WTC11 (cell line): ENCODE measurements around the gene CTNND2. TPM values are rescaled to one million over a fixed set of nuclear protein-coding genes. Genes with fewer than 3 reads are reported as not detected.

Experiments
- ATAC-seq: fragments of 200-7000 bp; cut with Tn5 transposase; 2 replicates; pipeline ENCODE4 v1.10.0; 2021; ENCODE audit warnings: mild to moderate bottlenecking, moderate library complexity
- CTCF ChIA-PET: fragments of 300-600 bp; sonication (Branson Sonifier 250); formaldehyde crosslinking; loops from one replicate; lab custom pipeline; 2021; ENCODE audit warnings: antibody characterized with exemption; lab: Charles Lee
- POLR2A ChIA-PET: fragments of 350-600 bp; sonication (Branson Sonifier 250); formaldehyde crosslinking; loops from one replicate; lab custom pipeline; 2021; ENCODE audit warnings: antibody characterized with exemption; lab: Charles Lee
- DNase-seq: peaks from one replicate; pipeline ENCODE4 v3.0.0; 2021; ENCODE audit warnings: low spot score
- H3K27ac Mint-ChIP-seq: 2 replicates; pipeline ENCODE4 v1.8.0; 2021; ENCODE audit warnings: mixed read lengths
- H3K27me3 Mint-ChIP-seq: 2 replicates; pipeline ENCODE4 v1.8.0; 2021; ENCODE audit warnings: low read depth, mild to moderate bottlenecking, moderate library complexity, mixed read lengths
- H3K36me3 Mint-ChIP-seq: 2 replicates; pipeline ENCODE4 v1.8.0; 2021; ENCODE audit warnings: mixed read lengths
- H3K4me1 Mint-ChIP-seq: 2 replicates; pipeline ENCODE4 v1.8.0; 2022; ENCODE audit warnings: mixed read lengths
- H3K4me3 Mint-ChIP-seq: 2 replicates; pipeline ENCODE4 v1.8.0; 2021; ENCODE audit warnings: mild to moderate bottlenecking, moderate library complexity, mixed read lengths
- H3K9me3 Mint-ChIP-seq: 2 replicates; pipeline ENCODE4 v1.8.0; 2021; ENCODE audit warnings: mixed read lengths
- CREM ChIP-seq: sonication (generic); formaldehyde crosslinking; IDR thresholded peaks from 2 replicates; pipeline ENCODE4 v1.8.1; 2022; ENCODE audit warnings: mild to moderate bottlenecking, missing genetic modification reagents, moderate library complexity
- ELF4 ChIP-seq: sonication (generic); formaldehyde crosslinking; IDR thresholded peaks from 2 replicates; pipeline ENCODE4 v1.8.1; 2022; ENCODE audit warnings: low read depth, mild to moderate bottlenecking, moderate library complexity, missing genetic modification reagents
- FOXP1 ChIP-seq: sonication (generic); formaldehyde crosslinking; IDR thresholded peaks from 2 replicates; pipeline ENCODE4 v1.8.0; 2022; ENCODE audit warnings: missing genetic modification reagents, mild to moderate bottlenecking, moderate library complexity, borderline replicate concordance
- JUN ChIP-seq: sonication (generic); formaldehyde crosslinking; IDR thresholded peaks from 2 replicates; pipeline ENCODE4 v1.8.0; 2023; ENCODE audit warnings: mild to moderate bottlenecking, missing genetic modification reagents
- NR3C1 ChIP-seq: sonication (generic); formaldehyde crosslinking; conservative IDR thresholded peaks from 2 replicates; pipeline ENCODE4 v1.8.1; 2023; ENCODE audit warnings: low read depth, mild to moderate bottlenecking, missing genetic modification reagents
- SMAD3 ChIP-seq: sonication (generic); formaldehyde crosslinking; IDR thresholded peaks from 2 replicates; pipeline ENCODE4 v1.8.0; 2022; ENCODE audit warnings: missing genetic modification reagents, mild to moderate bottlenecking, borderline replicate concordance
- SOX15 ChIP-seq: fragments of 250-450 bp; sonication (Bioruptor Pico); IDR thresholded peaks from 2 replicates; pipeline ENCODE4 v1.9.0; 2021; ENCODE audit warnings: mild to moderate bottlenecking
- SP1 ChIP-seq: sonication (generic); formaldehyde crosslinking; conservative IDR thresholded peaks from 2 replicates; pipeline ENCODE4 v1.8.1; 2022; ENCODE audit warnings: missing genetic modification reagents
- ZNF396 ChIP-seq: fragments of 250-450 bp; sonication (Bioruptor Pico); IDR thresholded peaks from 2 replicates; pipeline ENCODE4 v1.8.0; 2021; ENCODE audit warnings: mild to moderate bottlenecking, moderate library complexity, borderline replicate concordance
- total RNA-seq: library from RNA; stranded (reverse); gene quantifications from 3 replicates; pipeline ENCODE4 v1.2.3, GENCODE V29; 2021
- TF ChIP-seq, protein P1 (sequence below): fragments of 250-450 bp; sonication (Bioruptor Pico); IDR thresholded peaks from 2 replicates; pipeline ENCODE4 v2.1.2; 2022; ENCODE audit warnings: mild to moderate bottlenecking, moderate library complexity
- TF ChIP-seq, protein P2 (sequence below): sonication (generic); formaldehyde crosslinking; IDR thresholded peaks from 2 replicates; pipeline ENCODE4 v1.8.0; 2022; ENCODE audit warnings: mild to moderate bottlenecking, missing genetic modification reagents
- TF ChIP-seq, protein P3 (sequence below): sonication (generic); formaldehyde crosslinking; IDR thresholded peaks from 2 replicates; pipeline ENCODE4 v1.8.1; 2023; ENCODE audit warnings: mild to moderate bottlenecking, missing genetic modification reagents
- TF ChIP-seq, protein P4 (sequence below): sonication (generic); formaldehyde crosslinking; IDR thresholded peaks from 2 replicates; pipeline ENCODE4 v1.8.1; 2023; ENCODE audit warnings: mild to moderate bottlenecking, missing genetic modification reagents
- TF ChIP-seq, protein P5 (sequence below): sonication (generic); formaldehyde crosslinking; IDR thresholded peaks from 2 replicates; pipeline ENCODE4 v1.8.1; 2023; ENCODE audit warnings: mild to moderate bottlenecking, missing genetic modification reagents, moderate library complexity
- TF ChIP-seq, protein P6 (sequence below): sonication (generic); formaldehyde crosslinking; IDR thresholded peaks from 2 replicates; pipeline ENCODE4 v1.8.1; 2023; ENCODE audit warnings: mild to moderate bottlenecking, missing genetic modification reagents, moderate library complexity
- TF ChIP-seq, protein P7 (sequence below): sonication (generic); formaldehyde crosslinking; IDR thresholded peaks from 2 replicates; pipeline ENCODE4 v1.8.0; 2022; ENCODE audit warnings: mild to moderate bottlenecking, missing genetic modification reagents
- TF ChIP-seq, protein P8 (sequence below): fragments of 250-450 bp; sonication (Bioruptor Pico); IDR thresholded peaks from 2 replicates; pipeline ENCODE4 v1.9.0; 2021; ENCODE audit warnings: mild to moderate bottlenecking, borderline replicate concordance

The CTNND2 gene
- total RNA-seq, 1 experiment from 2014 or later = 11.9 TPM

DNA sequence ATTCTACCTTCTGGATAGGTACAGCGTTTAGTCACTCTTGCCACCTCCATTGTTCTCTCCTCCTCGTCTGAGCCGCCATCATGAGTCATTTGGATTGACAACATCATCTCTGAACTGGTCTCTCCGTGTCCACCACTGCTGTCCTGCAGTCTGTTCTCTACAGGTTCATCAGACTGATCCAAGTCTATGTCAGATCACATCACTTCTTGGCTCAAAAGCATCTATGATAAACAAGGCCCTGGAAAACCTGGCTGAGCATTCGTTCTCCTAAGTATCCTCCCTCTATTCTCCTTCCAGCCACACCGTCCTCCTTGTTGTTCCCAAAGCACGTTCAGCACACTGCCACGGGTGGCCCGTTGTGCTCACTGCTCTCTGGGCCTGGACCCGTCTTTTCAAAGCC lies 50.5 kb downstream of the CTNND2 start (continued):
- TF ChIP-seq, protein P1, sequence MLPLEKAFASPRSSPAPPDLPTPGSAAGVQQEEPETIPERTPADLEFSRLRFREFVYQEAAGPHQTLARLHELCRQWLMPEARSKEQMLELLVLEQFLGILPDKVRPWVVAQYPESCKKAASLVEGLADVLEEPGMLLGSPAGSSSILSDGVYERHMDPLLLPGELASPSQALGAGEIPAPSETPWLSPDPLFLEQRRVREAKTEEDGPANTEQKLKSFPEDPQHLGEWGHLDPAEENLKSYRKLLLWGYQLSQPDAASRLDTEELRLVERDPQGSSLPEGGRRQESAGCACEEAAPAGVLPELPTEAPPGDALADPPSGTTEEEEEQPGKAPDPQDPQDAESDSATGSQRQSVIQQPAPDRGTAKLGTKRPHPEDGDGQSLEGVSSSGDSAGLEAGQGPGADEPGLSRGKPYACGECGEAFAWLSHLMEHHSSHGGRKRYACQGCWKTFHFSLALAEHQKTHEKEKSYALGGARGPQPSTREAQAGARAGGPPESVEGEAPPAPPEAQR (CRISPR knock-in tag) = no peak
- TF ChIP-seq, all 79 proteins: peak for 0

DNA sequence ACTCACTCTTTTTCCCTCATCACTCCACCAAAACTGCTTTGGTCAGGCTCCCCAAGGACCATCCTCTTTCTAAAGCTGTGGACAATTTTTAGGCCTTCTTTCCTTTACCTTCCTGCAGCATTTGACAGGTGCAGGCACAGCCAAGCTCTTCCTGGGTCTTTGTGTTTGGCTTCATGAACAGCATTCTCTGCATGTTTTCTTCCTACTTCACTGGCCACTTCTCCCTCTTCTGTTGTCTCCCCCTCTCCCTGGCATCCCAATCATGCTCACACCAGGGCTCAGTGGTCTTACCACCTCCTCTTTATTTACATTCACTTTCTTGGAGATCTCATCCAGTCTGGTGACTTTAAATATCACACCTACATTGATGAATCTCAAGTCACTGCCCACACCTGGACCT lies 51.1 kb downstream of the CTNND2 start:
- Mint-ChIP-seq H3K4me1 (no peaks in the 10 kb centered on the region; the same call in 1 of the 2 replicates), H3K27me3 (no peaks in the 10 kb centered on the region), H3K27ac (no peak overlapping the region), H3K9me3 (no peaks in the 10 kb centered on the region), H3K4me3 (no peak overlapping the region), H3K36me3 (no peaks in the 10 kb centered on the region)
- TF ChIP-seq SP1 (CRISPR knock-in tag) (no peak), ELF4 (CRISPR knock-in tag) (no peak), JUN (CRISPR knock-in tag) (no peak), CREM (no peak), SOX15 (CRISPR knock-in tag) (no peak), NR3C1 (CRISPR knock-in tag) (no peak), SMAD3 (CRISPR knock-in tag) (no peak)
- TF ChIP-seq, protein P2, sequence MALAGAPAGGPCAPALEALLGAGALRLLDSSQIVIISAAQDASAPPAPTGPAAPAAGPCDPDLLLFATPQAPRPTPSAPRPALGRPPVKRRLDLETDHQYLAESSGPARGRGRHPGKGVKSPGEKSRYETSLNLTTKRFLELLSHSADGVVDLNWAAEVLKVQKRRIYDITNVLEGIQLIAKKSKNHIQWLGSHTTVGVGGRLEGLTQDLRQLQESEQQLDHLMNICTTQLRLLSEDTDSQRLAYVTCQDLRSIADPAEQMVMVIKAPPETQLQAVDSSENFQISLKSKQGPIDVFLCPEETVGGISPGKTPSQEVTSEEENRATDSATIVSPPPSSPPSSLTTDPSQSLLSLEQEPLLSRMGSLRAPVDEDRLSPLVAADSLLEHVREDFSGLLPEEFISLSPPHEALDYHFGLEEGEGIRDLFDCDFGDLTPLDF = no peak
- TF ChIP-seq, protein P3, sequence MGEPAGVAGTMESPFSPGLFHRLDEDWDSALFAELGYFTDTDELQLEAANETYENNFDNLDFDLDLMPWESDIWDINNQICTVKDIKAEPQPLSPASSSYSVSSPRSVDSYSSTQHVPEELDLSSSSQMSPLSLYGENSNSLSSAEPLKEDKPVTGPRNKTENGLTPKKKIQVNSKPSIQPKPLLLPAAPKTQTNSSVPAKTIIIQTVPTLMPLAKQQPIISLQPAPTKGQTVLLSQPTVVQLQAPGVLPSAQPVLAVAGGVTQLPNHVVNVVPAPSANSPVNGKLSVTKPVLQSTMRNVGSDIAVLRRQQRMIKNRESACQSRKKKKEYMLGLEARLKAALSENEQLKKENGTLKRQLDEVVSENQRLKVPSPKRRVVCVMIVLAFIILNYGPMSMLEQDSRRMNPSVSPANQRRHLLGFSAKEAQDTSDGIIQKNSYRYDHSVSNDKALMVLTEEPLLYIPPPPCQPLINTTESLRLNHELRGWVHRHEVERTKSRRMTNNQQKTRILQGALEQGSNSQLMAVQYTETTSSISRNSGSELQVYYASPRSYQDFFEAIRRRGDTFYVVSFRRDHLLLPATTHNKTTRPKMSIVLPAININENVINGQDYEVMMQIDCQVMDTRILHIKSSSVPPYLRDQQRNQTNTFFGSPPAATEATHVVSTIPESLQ (CRISPR knock-in tag) = no peak
- TF ChIP-seq, protein P4, sequence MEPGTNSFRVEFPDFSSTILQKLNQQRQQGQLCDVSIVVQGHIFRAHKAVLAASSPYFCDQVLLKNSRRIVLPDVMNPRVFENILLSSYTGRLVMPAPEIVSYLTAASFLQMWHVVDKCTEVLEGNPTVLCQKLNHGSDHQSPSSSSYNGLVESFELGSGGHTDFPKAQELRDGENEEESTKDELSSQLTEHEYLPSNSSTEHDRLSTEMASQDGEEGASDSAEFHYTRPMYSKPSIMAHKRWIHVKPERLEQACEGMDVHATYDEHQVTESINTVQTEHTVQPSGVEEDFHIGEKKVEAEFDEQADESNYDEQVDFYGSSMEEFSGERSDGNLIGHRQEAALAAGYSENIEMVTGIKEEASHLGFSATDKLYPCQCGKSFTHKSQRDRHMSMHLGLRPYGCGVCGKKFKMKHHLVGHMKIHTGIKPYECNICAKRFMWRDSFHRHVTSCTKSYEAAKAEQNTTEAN (CRISPR knock-in tag) = no peak
- TF ChIP-seq, protein P5, sequence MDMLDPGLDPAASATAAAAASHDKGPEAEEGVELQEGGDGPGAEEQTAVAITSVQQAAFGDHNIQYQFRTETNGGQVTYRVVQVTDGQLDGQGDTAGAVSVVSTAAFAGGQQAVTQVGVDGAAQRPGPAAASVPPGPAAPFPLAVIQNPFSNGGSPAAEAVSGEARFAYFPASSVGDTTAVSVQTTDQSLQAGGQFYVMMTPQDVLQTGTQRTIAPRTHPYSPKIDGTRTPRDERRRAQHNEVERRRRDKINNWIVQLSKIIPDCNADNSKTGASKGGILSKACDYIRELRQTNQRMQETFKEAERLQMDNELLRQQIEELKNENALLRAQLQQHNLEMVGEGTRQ = no peak
- TF ChIP-seq, protein P6, sequence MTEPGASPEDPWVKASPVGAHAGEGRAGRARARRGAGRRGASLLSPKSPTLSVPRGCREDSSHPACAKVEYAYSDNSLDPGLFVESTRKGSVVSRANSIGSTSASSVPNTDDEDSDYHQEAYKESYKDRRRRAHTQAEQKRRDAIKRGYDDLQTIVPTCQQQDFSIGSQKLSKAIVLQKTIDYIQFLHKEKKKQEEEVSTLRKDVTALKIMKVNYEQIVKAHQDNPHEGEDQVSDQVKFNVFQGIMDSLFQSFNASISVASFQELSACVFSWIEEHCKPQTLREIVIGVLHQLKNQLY = no peak
- ATAC-seq = no peak
- ChIA-PET POLR2A (no interaction called here), CTCF (no interaction called here)
- DNase-seq = no peak

DNA sequence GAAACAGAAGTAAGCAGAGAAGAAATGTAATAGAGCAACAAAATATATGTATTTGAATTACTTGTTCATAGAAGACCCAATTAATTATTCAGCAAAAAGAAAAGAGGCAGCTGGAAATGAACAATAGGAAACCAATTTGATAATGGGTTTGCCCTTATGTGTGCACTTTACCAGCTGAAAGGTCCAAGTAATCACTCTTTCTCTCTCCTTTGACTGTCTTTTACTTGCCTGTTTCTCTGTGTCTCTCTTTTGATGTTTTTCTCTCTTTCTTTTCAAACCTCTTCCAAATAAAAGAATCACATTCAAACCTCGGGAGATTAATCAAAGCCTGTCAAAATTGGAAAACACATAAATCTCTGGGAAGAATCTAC lies 51.5 kb downstream of the CTNND2 start:
- no peaks in the 10 kb centered on the region for H3K9me3 Mint-ChIP-seq
- POLR2A ChIA-PET = no interaction called here
- no peaks in the 10 kb centered on the region for H3K36me3 Mint-ChIP-seq
- no peak for DNase-seq
- TF ChIP-seq, protein P7, sequence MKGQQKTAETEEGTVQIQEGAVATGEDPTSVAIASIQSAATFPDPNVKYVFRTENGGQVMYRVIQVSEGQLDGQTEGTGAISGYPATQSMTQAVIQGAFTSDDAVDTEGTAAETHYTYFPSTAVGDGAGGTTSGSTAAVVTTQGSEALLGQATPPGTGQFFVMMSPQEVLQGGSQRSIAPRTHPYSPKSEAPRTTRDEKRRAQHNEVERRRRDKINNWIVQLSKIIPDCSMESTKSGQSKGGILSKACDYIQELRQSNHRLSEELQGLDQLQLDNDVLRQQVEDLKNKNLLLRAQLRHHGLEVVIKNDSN (CRISPR knock-in tag) = no peak
- TF ChIP-seq ZNF396 (CRISPR knock-in tag) (no peak), FOXP1 (CRISPR knock-in tag) (no peak)
- TF ChIP-seq, protein P8, sequence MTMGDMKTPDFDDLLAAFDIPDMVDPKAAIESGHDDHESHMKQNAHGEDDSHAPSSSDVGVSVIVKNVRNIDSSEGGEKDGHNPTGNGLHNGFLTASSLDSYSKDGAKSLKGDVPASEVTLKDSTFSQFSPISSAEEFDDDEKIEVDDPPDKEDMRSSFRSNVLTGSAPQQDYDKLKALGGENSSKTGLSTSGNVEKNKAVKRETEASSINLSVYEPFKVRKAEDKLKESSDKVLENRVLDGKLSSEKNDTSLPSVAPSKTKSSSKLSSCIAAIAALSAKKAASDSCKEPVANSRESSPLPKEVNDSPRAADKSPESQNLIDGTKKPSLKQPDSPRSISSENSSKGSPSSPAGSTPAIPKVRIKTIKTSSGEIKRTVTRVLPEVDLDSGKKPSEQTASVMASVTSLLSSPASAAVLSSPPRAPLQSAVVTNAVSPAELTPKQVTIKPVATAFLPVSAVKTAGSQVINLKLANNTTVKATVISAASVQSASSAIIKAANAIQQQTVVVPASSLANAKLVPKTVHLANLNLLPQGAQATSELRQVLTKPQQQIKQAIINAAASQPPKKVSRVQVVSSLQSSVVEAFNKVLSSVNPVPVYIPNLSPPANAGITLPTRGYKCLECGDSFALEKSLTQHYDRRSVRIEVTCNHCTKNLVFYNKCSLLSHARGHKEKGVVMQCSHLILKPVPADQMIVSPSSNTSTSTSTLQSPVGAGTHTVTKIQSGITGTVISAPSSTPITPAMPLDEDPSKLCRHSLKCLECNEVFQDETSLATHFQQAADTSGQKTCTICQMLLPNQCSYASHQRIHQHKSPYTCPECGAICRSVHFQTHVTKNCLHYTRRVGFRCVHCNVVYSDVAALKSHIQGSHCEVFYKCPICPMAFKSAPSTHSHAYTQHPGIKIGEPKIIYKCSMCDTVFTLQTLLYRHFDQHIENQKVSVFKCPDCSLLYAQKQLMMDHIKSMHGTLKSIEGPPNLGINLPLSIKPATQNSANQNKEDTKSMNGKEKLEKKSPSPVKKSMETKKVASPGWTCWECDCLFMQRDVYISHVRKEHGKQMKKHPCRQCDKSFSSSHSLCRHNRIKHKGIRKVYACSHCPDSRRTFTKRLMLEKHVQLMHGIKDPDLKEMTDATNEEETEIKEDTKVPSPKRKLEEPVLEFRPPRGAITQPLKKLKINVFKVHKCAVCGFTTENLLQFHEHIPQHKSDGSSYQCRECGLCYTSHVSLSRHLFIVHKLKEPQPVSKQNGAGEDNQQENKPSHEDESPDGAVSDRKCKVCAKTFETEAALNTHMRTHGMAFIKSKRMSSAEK (CRISPR knock-in tag) = no peak
- TF ChIP-seq, all 79 proteins: peak for 0
- CTCF ChIA-PET = no interaction called here
- no peak for ATAC-seq
- no peak overlapping the region for H3K4me3 Mint-ChIP-seq
- H3K27ac Mint-ChIP-seq = no peak overlapping the region
- H3K4me1 Mint-ChIP-seq = no peaks in the 10 kb centered on the region; the same call in 1 of the 2 replicates
- H3K27me3 Mint-ChIP-seq = no peaks in the 10 kb centered on the region
